ENCODE data around the gene GDF15.

GDF15 gene

DNA sequence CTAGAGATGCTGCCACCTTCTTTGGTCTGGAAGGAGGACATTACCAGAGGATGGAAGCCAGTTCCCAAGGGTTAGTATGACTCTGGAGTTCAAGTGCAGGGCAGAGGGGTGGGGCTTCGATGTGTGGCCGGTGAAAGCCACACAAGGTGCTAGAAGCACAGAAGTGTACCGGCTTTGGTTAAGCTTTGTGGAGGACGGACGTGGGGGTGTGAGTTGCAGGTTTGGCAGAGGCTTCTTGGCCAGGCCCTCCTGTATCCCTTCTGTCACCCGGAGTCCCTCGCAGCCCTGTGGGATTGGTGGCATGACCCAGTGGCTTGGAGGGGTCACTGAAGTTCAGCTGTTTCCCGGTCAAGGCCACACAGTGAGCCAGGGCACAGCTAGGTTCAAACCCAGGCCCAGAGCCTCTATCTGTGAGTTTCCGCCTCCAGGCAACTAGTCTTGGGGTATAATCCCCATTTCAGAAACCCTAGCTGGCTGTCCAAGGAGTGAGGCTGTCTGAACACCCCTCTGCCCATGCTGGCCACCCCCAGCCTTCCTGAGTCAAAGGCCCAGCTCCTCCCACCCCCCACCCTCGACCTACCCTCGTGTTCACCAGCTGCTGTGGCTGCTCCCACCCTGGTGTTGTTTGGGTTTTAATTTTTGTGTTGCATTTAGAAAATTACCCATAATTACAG is 28.7 kb downstream of the GDF15 start:
- TF ChIP-seq, protein P1, sequence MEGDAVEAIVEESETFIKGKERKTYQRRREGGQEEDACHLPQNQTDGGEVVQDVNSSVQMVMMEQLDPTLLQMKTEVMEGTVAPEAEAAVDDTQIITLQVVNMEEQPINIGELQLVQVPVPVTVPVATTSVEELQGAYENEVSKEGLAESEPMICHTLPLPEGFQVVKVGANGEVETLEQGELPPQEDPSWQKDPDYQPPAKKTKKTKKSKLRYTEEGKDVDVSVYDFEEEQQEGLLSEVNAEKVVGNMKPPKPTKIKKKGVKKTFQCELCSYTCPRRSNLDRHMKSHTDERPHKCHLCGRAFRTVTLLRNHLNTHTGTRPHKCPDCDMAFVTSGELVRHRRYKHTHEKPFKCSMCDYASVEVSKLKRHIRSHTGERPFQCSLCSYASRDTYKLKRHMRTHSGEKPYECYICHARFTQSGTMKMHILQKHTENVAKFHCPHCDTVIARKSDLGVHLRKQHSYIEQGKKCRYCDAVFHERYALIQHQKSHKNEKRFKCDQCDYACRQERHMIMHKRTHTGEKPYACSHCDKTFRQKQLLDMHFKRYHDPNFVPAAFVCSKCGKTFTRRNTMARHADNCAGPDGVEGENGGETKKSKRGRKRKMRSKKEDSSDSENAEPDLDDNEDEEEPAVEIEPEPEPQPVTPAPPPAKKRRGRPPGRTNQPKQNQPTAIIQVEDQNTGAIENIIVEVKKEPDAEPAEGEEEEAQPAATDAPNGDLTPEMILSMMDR (IDR thresholded peaks at IDR 0.05; ENCODE audit: low read depth, low read length, missing control alignments) = no peak
- in situ Hi-C loops (cut with HindIII; ENCODE audit: low pct_ligation_motif_present, low sequenced_read_pairs) = no loop called here
- Histone ChIP-seq H3K36me3 (replicated peaks) (no peaks in the 10 kb centered on the region), H3K27ac (peak overlapping the region; percentile 98), H3K4me3 (ENCODE audit: low read depth, low read length) (peak overlapping the region; percentile 6), H3K27me3 (replicated peaks) (no peaks in the 10 kb centered on the region)
- DNase-seq = peak; percentile 62

DNA sequence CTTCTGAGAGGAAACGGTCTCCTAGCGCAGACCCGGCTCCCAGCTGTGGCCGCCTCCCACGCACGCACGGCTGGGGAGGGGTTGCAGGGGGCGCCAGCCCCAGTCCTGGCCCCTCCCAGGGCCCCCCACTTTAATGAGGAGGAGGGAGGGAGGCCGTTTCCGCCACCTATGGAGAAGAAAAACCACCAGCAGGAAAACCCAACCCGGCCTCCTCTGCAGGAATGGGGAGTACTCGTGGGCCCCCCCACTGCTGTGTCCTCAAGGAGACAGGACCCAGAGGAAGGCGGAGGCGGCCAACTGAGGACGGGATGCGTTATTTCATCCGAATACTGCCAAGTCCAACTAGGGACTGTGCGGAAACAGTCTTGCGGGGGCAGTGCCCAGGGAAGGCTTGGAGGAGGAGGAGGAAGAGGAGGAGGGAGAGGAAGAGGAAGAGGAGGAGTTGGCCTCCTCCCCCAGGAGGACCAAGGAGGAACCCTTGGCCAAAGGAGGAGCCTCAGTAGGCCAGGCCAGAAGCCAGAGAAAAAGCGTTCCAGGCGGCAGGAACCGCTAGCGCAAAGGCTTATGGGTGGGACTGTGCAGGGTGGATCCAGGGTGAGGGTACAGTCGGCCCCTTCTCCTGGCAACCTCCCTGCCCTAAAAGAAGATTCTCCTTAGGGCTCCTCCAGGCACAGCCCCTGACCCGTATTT is 29.4 kb downstream of the GDF15 start:
- Histone ChIP-seq H3K36me3 (replicated peaks) (no peaks in the 10 kb centered on the region), H3K4me3 (ENCODE audit: low read depth, low read length) (peak overlapping the region; percentile 35), H3K27ac (peak overlapping the region; percentile 98), H3K27me3 (replicated peaks) (no peaks in the 10 kb centered on the region)
- TF ChIP-seq, protein P1 (IDR thresholded peaks at IDR 0.05; ENCODE audit: low read depth, low read length, missing control alignments) = peak; percentile 9
- in situ Hi-C loops (cut with HindIII; ENCODE audit: low pct_ligation_motif_present, low sequenced_read_pairs) = no loop called here
- peak; percentile 76 for DNase-seq

DNA sequence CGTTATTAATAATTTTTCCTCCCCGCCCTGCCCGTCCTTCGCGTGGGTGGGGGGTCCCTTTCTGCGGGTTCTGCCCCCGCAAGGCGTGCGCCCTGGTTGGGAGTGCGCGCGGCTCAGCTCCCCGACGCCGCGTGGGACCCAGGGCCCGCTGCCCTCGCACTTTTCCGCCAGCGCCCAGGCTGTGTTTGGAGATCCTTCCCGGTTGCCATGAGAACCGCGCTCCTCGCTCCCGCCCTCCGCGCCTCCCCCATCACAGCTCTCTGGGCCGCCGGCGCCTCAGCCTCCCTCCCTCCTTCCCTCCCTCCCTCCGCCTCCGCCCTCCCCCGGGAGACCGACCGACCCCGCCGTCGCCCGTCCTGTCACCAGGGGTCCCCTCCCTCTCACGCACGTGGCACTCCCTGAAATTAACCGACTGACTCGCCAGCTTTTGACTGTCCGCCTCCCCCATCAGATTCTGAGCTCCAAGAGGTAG is 30.9 kb downstream of the GDF15 start:
- in situ Hi-C loops (cut with HindIII; ENCODE audit: low pct_ligation_motif_present, low sequenced_read_pairs) = no loop called here
- H3K27me3 ChIP-seq (replicated peaks) = no peaks in the 10 kb centered on the region

DNA sequence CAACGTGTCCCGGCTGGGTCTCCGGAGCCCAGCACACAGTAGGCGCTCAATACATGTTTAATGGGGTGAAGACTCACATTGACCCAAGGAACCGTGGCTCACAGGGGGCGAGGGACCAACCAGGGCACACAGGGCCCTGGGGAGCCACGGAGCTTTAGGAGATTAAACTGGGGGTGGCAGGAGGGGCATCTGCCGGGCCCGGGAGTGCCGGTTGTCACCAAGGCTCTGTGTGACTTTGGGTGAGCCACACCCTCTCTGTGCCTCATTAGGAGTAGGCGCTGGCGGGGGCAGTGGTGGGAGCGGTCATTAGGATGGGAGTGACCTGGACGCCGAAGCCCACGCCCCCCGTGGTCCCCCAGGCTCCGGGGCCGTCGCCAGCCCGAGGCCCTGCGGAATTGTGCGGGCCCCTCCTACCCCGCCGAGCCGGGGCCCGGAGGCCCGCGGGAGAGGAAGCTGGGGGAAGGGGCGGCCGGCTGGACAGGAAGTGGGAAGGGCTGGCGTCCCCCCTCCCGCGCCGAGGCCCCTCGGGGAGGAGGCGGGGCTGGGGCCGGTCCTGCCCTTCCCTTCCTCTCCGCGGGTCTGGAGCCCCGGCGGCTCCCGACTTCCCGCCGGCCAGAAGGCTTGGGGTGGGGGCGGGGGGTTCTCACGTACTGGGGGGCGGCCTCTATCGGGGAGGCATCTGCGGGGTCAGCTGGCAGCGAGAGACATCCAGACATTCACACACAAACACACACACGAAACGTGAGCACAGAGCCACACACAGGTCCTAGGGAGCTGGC is 31.5 kb downstream of the GDF15 start:
- peak; percentile 56 for DNase-seq
- Histone ChIP-seq H3K27ac (peak overlapping the region; percentile 98), H3K36me3 (replicated peaks) (peaks cover under 1% of the 10 kb centered on the region), H3K4me3 (ENCODE audit: low read depth, low read length) (peak overlapping the region; percentile 36), H3K27me3 (replicated peaks) (no peaks in the 10 kb centered on the region)
- TF ChIP-seq, protein P1 (IDR thresholded peaks at IDR 0.05; ENCODE audit: low read depth, low read length, missing control alignments) = no peak
- in situ Hi-C loops (cut with HindIII; ENCODE audit: low pct_ligation_motif_present, low sequenced_read_pairs) = no loop called here

More for the DNA sequence above, 30.9 kb downstream of the GDF15 start:
- H3K36me3 ChIP-seq (replicated peaks) = no peaks in the 10 kb centered on the region
- H3K27ac ChIP-seq = peak overlapping the region; percentile 98
- TF ChIP-seq, protein P1 (IDR thresholded peaks at IDR 0.05; ENCODE audit: low read depth, low read length, missing control alignments) = no peak
- DNase-seq = peak; percentile 93
- peak overlapping the region; percentile 36 for H3K4me3 ChIP-seq (ENCODE audit: low read depth, low read length)

DNA sequence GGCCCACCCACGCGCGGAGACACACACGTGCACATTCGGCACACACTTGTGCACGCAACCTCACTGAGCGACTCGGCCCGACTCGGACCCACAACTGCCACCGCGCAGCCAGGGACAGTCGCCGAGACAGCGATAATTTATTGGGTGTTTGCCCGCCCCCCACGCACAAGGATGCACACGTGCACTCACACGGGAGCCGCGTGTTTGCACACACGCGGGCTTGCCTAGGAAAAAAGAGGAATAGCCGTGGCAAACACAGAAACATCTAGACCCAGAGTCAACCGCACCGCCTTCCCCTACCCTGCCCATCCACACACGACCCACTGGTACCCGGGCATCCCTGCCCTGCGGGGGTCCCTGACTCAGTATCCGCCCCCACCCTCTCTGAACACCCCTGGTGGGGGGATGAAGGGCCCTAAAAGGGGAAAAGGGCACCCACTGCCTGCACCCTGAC is 32.1 kb downstream of the GDF15 start:
- H3K4me3 ChIP-seq (ENCODE audit: low read depth, low read length) = peak overlapping the region; percentile 17
- in situ Hi-C loops (cut with HindIII; ENCODE audit: low pct_ligation_motif_present, low sequenced_read_pairs) = no loop called here
- TF ChIP-seq, protein P1 (IDR thresholded peaks at IDR 0.05; ENCODE audit: low read depth, low read length, missing control alignments) = no peak
- no peak for DNase-seq
- peak overlapping the region; percentile 98 for H3K27ac ChIP-seq
- no peaks in the 10 kb centered on the region for H3K27me3 ChIP-seq (replicated peaks)
- H3K36me3 ChIP-seq (replicated peaks) = peaks cover 2% of the 10 kb centered on the region
